ENCODE results near the gene TBX20. TPM values are rescaled to one million over a fixed set of nuclear protein-coding genes. Genes with fewer than 3 reads are reported as not detected.

Gene TBX20
- total RNA-seq, 2 donors from 2014 or later, result 1.2 TPM; not detected in 1

GRCh38 chr7:35263396-35263795 lies 9.5 kb upstream of the TBX20 start:
- WGBS, result 35% methylated on average over 2 of the region's 2 CpGs
- Histone ChIP-seq H3K27me3 (replicated peaks; ENCODE audit: insufficient read depth) (peaks cover 23% of the 10 kb centered on the region), H3K4me1 (replicated peaks) (no peaks in the 10 kb centered on the region), H3K4me3 (no peak overlapping the region), H3K9me3 (no peaks in the 10 kb centered on the region), H3K36me3 (no peaks in the 10 kb centered on the region), H3K27ac (no peak overlapping the region)
- no peak for DNase-seq (ENCODE audit: low spot score)
- TF ChIP-seq POLR2AphosphoS5 (IDR thresholded peaks at IDR 0.05) (no peak), CTCF (IDR thresholded peaks at IDR 0.05) (no peak), POLR2A (IDR thresholded peaks at IDR 0.05) (no peak)
- intact Hi-C loops (cut with DNase I), result no loop called here

GRCh38 chr7:35261476-35262285 lies 7.8 kb upstream of the TBX20 start:
- Histone ChIP-seq H3K36me3 (no peaks in the 10 kb centered on the region), H3K4me1 (replicated peaks) (no peaks in the 10 kb centered on the region), H3K27me3 (replicated peaks; ENCODE audit: insufficient read depth) (peaks cover 33% of the 10 kb centered on the region), H3K27ac (no peak overlapping the region), H3K4me3 (no peak overlapping the region), H3K9me3 (no peaks in the 10 kb centered on the region)
- DNase-seq (ENCODE audit: low spot score), result no peak
- intact Hi-C loops (cut with DNase I), result no loop called here
- WGBS, result 5% methylated on average over 40 of the region's 56 CpGs
- no peak for TF ChIP-seq CTCF (IDR thresholded peaks at IDR 0.05)
- no peak for TF ChIP-seq POLR2A (IDR thresholded peaks at IDR 0.05)
- no peak for TF ChIP-seq POLR2AphosphoS5 (IDR thresholded peaks at IDR 0.05)

- TF ChIP-seq CTCF (IDR thresholded peaks at IDR 0.05) (no peak), POLR2AphosphoS5 (IDR thresholded peaks at IDR 0.05) (no peak), POLR2A (IDR thresholded peaks at IDR 0.05) (no peak)
- intact Hi-C loops (cut with DNase I), result no loop called here
- no peak overlapping the region for H3K27ac ChIP-seq
- H3K4me3 ChIP-seq, result no peak overlapping the region
- peaks cover 37% of the 10 kb centered on the region for H3K27me3 ChIP-seq (replicated peaks; ENCODE audit: insufficient read depth)
- WGBS, result 9% methylated on average over 21 of the region's 21 CpGs
- no peaks in the 10 kb centered on the region for H3K36me3 ChIP-seq
- no peak for DNase-seq (ENCODE audit: low spot score)
- no peaks in the 10 kb centered on the region for H3K9me3 ChIP-seq
- no peaks in the 10 kb centered on the region for H3K4me1 ChIP-seq (replicated peaks)
These were observed 7.1 kb upstream of the TBX20 start for GRCh38 chr7:35261041-35261440.

GRCh38 chr7:35260246-35260645 lies 6.3 kb upstream of the TBX20 start:
- no peak overlapping the region for H3K27ac ChIP-seq
- no peak overlapping the region for H3K4me3 ChIP-seq
- no peaks in the 10 kb centered on the region for H3K9me3 ChIP-seq
- H3K27me3 ChIP-seq (replicated peaks; ENCODE audit: insufficient read depth), result peaks cover 44% of the 10 kb centered on the region
- intact Hi-C loops (cut with DNase I), result no loop called here
- 42% methylated on average over 7 of the region's 7 CpGs for WGBS
- no peak for TF ChIP-seq CTCF (IDR thresholded peaks at IDR 0.05)
- TF ChIP-seq POLR2AphosphoS5 (IDR thresholded peaks at IDR 0.05), result no peak
- no peak for TF ChIP-seq POLR2A (IDR thresholded peaks at IDR 0.05)
- H3K4me1 ChIP-seq (replicated peaks), result no peaks in the 10 kb centered on the region
- no peak for DNase-seq (ENCODE audit: low spot score)
- H3K36me3 ChIP-seq, result no peaks in the 10 kb centered on the region

- TF ChIP-seq POLR2AphosphoS5 (IDR thresholded peaks at IDR 0.05) (no peak), CTCF (IDR thresholded peaks at IDR 0.05) (no peak), POLR2A (IDR thresholded peaks at IDR 0.05) (no peak)
- WGBS, result 4% methylated on average over 6 of the region's 6 CpGs
- Histone ChIP-seq H3K27me3 (replicated peaks; ENCODE audit: insufficient read depth) (peaks cover 49% of the 10 kb centered on the region), H3K9me3 (no peaks in the 10 kb centered on the region), H3K4me3 (no peak overlapping the region), H3K4me1 (replicated peaks) (no peaks in the 10 kb centered on the region), H3K27ac (no peak overlapping the region), H3K36me3 (no peaks in the 10 kb centered on the region)
- no peak for DNase-seq (ENCODE audit: low spot score)
- intact Hi-C loops (cut with DNase I), result no loop called here
These were observed 5.6 kb upstream of the TBX20 start for GRCh38 chr7:35259523-35259908.
